Measurements from ENCODE around the gene LCOR.
A peak's percentile ranks its signal among the peaks of the same experiment; 100 is the strongest.
"Not testable (repeated sequence)": the region's sequence is repeated elsewhere in the genome, so short reads cannot be mapped to it uniquely, and the experiment has no call there.

Gene LCOR

GRCh38 chr10:97016728-97017473 lies 184.8 kb downstream of the LCOR start:
- DNase-seq = no peak

- DNase-seq = no peak
Observed at GRCh38 chr10:97017474-97017903, 185.4 kb downstream of the LCOR start.

- DNase-seq = no peak
Observed at GRCh38 chr10:97018251-97019212, 186.4 kb downstream of the LCOR start.

- no peak for DNase-seq
Observed at GRCh38 chr10:97019213-97019844, 187.2 kb downstream of the LCOR start.

- DNase-seq = peak; percentile 49
Observed at GRCh38 chr10:97020452-97021400, 188.6 kb downstream of the LCOR start.

GRCh38 chr10:97022616-97023015 lies 190.5 kb downstream of the LCOR start:
- no peak for DNase-seq

GRCh38 chr10:97023401-97024167 lies 191.5 kb downstream of the LCOR start:
- DNase-seq = no peak

- DNase-seq = no peak
Observed at GRCh38 chr10:97024168-97025073, 192.3 kb downstream of the LCOR start.

- no peak for DNase-seq
Observed at GRCh38 chr10:97025613-97026242, 193.6 kb downstream of the LCOR start.

GRCh38 chr10:97028126-97028831 lies 196.2 kb downstream of the LCOR start:
- DNase-seq = no peak

- DNase-seq = no peak
Observed at GRCh38 chr10:97028832-97029178, 196.7 kb downstream of the LCOR start.

- DNase-seq = no peak
Observed at GRCh38 chr10:97029271-97029670, 197.2 kb downstream of the LCOR start.

GRCh38 chr10:97030894-97031293 lies 198.8 kb downstream of the LCOR start:
- no peak for DNase-seq

- DNase-seq = no peak
Observed at GRCh38 chr10:97031459-97031858, 199.4 kb downstream of the LCOR start.

GRCh38 chr10:97032624-97033023 lies 200.5 kb downstream of the LCOR start:
- no peak for DNase-seq

- not testable (repeated sequence) for DNase-seq
Observed at GRCh38 chr10:97033841-97034240, 201.7 kb downstream of the LCOR start.

- DNase-seq = no peak
Observed at GRCh38 chr10:97034301-97034700, 202.2 kb downstream of the LCOR start.

GRCh38 chr10:97034958-97035769 lies 203.1 kb downstream of the LCOR start:
- no peak for DNase-seq

Data from left hindlimb (tissue), 1 donor.